Sigmoid colon (tissue), 7 donors: ENCODE data around the gene MDP1. TPM values are rescaled to one million over a fixed set of nuclear protein-coding genes. Genes with fewer than 3 reads are reported as not detected.
A peak's percentile ranks its signal among the peaks of the same experiment; 100 is the strongest.

Source experiments
- DNase-seq: peaks from one replicate; pipeline ENCODE4 v3.0.0-alpha.2; 2019
- H3K27ac ChIP-seq, 4 donors: fragments of 200-600 bp; sonication (generic); one replicate each; pipeline ENCODE4 v1.5.1; 2016 to 2019; ENCODE audit warnings: mild to moderate bottlenecking in 1 of 4
- H3K27me3 ChIP-seq, 3 donors: fragments of 200-600 bp; sonication (generic); one replicate each; pipeline ENCODE4 v1.5.1; 2019; ENCODE audit warnings: mild to moderate bottlenecking in 1 of 3
- H3K36me3 ChIP-seq, 4 donors: fragments of 200-600 bp; sonication (generic); one replicate each; pipeline ENCODE4 v1.5.1; 2016 to 2019
- H3K4me1 ChIP-seq, 4 donors: fragments of 200-600 bp; sonication (generic); one replicate each; pipeline ENCODE4 v1.5.1; 2017 to 2019
- H3K4me3 ChIP-seq, 4 donors: fragments of 200-600 bp; sonication (generic); one replicate each; pipeline ENCODE4 v1.5.1; 2017 to 2019; ENCODE audit warnings: mild to moderate bottlenecking in 2 of 4, moderate library complexity in 1 of 4
- H3K9me3 ChIP-seq, 4 donors: fragments of 200-600 bp in 3 of 4; sonication (generic) in 3 of 4; one replicate each; pipeline versions ENCODE4 v1.5.1 to v1.6.1; 2013 to 2019
- CTCF ChIP-seq, 4 experiments: fragments of 450-650 bp in 3 of 4; fragments of 200-600 bp in 1 of 4; IDR thresholded peaks; one replicate each; pipeline ENCODE4 v1.5.1; 2016 to 2019; ENCODE audit warnings: antibody characterized with exemption in 4 of 4, mild to moderate bottlenecking in 3 of 4, moderate library complexity in 2 of 4
- EP300 ChIP-seq, 4 donors: sonication (generic); formaldehyde crosslinking; IDR thresholded peaks; one replicate each; pipeline ENCODE4 v1.6.1; 2017; ENCODE audit warnings: antibody characterized with exemption in 4 of 4
- POLR2A ChIP-seq, 2 donors: fragments of 450-650 bp; IDR thresholded peaks; one replicate each; pipeline ENCODE4 v1.6.1; 2016; ENCODE audit warnings: antibody characterized with exemption in 2 of 2, mild to moderate bottlenecking in 2 of 2, moderate library complexity in 2 of 2
- POLR2AphosphoS5 ChIP-seq, 4 donors: sonication (generic); formaldehyde crosslinking; IDR thresholded peaks; one replicate each; pipeline ENCODE4 v1.6.1; 2017; ENCODE audit warnings: antibody characterized with exemption in 4 of 4
- WGBS, 2 donors: extraction: QIAGEN DNeasy Blood & Tissue Kit; methylation state at CpG; one replicate each; pipeline ENCODE4 v1.1.7; 2013; 5-methylcytosine and 5-hydroxymethylcytosine counted together
- intact Hi-C: fragments of 100-400 bp; cut with DNase I; formaldehyde crosslinking; loops from one replicate; pipeline ENCODE4 v1.15.1; 2023
- polyA plus RNA-seq, 3 donors: library from polyadenylated mRNA; stranded (reverse); fragments of 200-250 nt; gene quantifications; one replicate each; pipeline ENCODE4 v1.2.3, GENCODE V29; 2013
- total RNA-seq, 4 donors: library from RNA; depleted of rRNA; stranded (reverse); fragments of >200 nt; gene quantifications; one replicate each; pipeline ENCODE4 v1.1.0, GENCODE V29; 2016
- donor health status: healthy with polysubstance abuse.
- donor health status: Bipolar disorder and iron deficiency.
- donor health status: healthy.

MDP1 gene
- total and polyA plus RNA-seq, 7 donors = 15.1 to 34.2 (median 28.8) TPM

- H3K27me3 ChIP-seq = no peaks in the 10 kb centered on the region
- peak overlapping the region; percentile 73 to 84 (median 76) for H3K27ac ChIP-seq
- no peaks in the 10 kb centered on the region for H3K9me3 ChIP-seq
- intact Hi-C loops = loop anchor here (2.0 kb wide), 1 partner anchor 29 kb away; the partner anchor contains the start of gene IRF9
- WGBS, 2 donors = 95% methylated on average over 9 of the region's 9 CpGs
- TF ChIP-seq EP300 (IDR thresholded peaks at IDR 0.05) (no peak), POLR2AphosphoS5 (IDR thresholded peaks at IDR 0.05) (no peak), CTCF (IDR thresholded peaks at IDR 0.05) (no peak)
- DNase-seq = no peak
- H3K36me3 ChIP-seq = peaks cover 0 to 55% (median 34%) of the 10 kb centered on the region in 4 donors
- peaks cover 0 to 28% (median 24%) of the 10 kb centered on the region in 4 donors for H3K4me1 ChIP-seq
- no peak overlapping the region for H3K4me3 ChIP-seq
Observed at GRCh38 chr14:24189460-24189859, 26.4 kb downstream of the MDP1 start.

- Histone ChIP-seq H3K27ac (peak overlapping the region; percentile 73 to 84 (median 76)), H3K4me3 (peak overlapping the region in 3 of 4 donors; percentile 58 to 67 (median 66)), H3K27me3 (no peaks in the 10 kb centered on the region), H3K4me1 (peaks cover 0 to 24% (median 20%) of the 10 kb centered on the region in 4 donors), H3K36me3 (peaks cover 0 to 60% (median 38%) of the 10 kb centered on the region in 4 donors), H3K9me3 (no peaks in the 10 kb centered on the region)
- 1 to 3% methylated on average over 3 of the region's 3 CpGs for WGBS, 2 donors
- intact Hi-C loops = loop anchor here (2.0 kb wide), 1 partner anchor 28 kb away; the partner anchor contains the start of gene IRF9
- DNase-seq = no peak
- TF ChIP-seq POLR2A (IDR thresholded peaks at IDR 0.05) (no peak), CTCF (IDR thresholded peaks at IDR 0.05) (no peak), POLR2AphosphoS5 (IDR thresholded peaks at IDR 0.05) (no peak), EP300 (IDR thresholded peaks at IDR 0.05) (no peak)
Observed at GRCh38 chr14:24189059-24189375, 26.8 kb downstream of the MDP1 start.

DNA sequence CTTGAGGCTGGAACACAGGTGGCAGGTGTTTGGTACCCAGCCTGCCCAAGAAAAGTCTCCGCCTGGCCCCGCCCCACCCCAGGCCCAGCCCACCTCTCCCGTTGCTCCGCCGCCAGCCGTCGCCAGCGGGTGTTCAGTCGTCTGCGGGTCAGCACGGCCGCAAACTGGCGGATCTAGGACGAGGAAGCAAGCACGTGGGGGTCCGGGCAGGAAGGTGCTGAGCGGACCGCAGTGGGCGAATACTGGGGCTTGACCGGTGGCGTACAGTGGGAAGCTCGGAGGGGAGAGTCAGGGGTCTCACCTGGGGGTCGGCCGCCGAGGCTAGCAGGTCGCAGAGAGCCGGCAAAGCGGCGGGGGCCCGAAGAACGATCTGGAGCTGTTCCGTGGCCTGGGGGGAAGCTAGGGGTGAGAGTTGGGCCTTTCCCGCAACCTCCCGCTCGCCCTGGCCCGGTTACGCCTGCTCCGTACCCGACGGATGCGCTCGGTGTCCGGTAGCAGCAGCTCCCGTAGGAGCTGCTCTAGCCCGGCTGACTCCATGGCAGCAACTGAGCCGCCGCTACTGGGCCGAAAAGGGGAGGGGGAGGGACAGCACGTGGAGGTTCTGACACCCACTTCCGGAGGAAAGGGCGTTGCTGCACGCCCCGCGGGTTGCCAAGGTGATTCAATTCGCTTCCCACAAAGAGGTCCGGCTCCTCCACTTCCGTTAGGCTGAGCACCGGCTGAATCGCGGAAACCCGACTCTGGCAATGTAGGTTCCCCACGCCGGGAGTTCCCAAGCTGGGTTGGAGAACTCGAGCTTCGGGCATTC lies 27.4 kb downstream of the MDP1 start, which contains the start of gene IPO4:
IPO4 (minus strand) TSS at position 566 of the 808 bp plus-strand sequence; CDS start at position 537, 29 bp downstream.
- no peaks in the 10 kb centered on the region for H3K9me3 ChIP-seq
- DNase-seq = peak; percentile 99
- H3K27me3 ChIP-seq = no peaks in the 10 kb centered on the region
- H3K36me3 ChIP-seq = peaks cover 0 to 65% (median 42%) of the 10 kb centered on the region in 4 donors
- peaks cover 0 to 22% (median 19%) of the 10 kb centered on the region in 4 donors for H3K4me1 ChIP-seq
- H3K27ac ChIP-seq = peak within 1 kb of the TSS; percentile 73 to 84 (median 76)
- peak within 1 kb of the TSS; percentile 48 to 67 (median 62) for H3K4me3 ChIP-seq
- WGBS, 2 donors = 0 to 1% methylated on average over 65 of the region's 65 CpGs
- TF ChIP-seq POLR2A (IDR thresholded peaks at IDR 0.05) (peak in 1 of 2 donors; percentile 29), CTCF (IDR thresholded peaks at IDR 0.05) (no peak), POLR2AphosphoS5 (IDR thresholded peaks at IDR 0.05) (peak; percentile 54 to 79 (median 68)), EP300 (IDR thresholded peaks at IDR 0.05) (peak in 1 of 4 donors; percentile 78)
- intact Hi-C loops = loop anchor here (2.0 kb wide), 1 partner anchor 28 kb away; the partner anchor contains the start of gene IRF9

- Histone ChIP-seq H3K4me1 (peaks cover 0 to 22% (median 19%) of the 10 kb centered on the region in 4 donors), H3K9me3 (no peaks in the 10 kb centered on the region), H3K27me3 (no peaks in the 10 kb centered on the region), H3K27ac (peak overlapping the region in 2 of 4 donors; percentile 74 to 84), H3K4me3 (peak overlapping the region in 2 of 4 donors; percentile 58 to 66), H3K36me3 (peaks cover 0 to 65% (median 43%) of the 10 kb centered on the region in 4 donors)
- no peak for DNase-seq
- TF ChIP-seq EP300 (IDR thresholded peaks at IDR 0.05) (no peak), POLR2A (IDR thresholded peaks at IDR 0.05) (no peak), POLR2AphosphoS5 (IDR thresholded peaks at IDR 0.05) (no peak), CTCF (IDR thresholded peaks at IDR 0.05) (no peak)
- intact Hi-C loops = no loop called here
- 87 to 89% methylated on average over 2 of the region's 2 CpGs for WGBS, 2 donors
Observed at GRCh38 chr14:24187539-24187915, 28.3 kb downstream of the MDP1 start.
